LNCaP clone FGC (cell line): ENCODE data around the gene DST.

Source experiments
- DNase-seq: peaks from one replicate; pipeline ENCODE4 v3.0.0-alpha.2; 2011; ENCODE audit warnings: low read depth
- H3K4me3 ChIP-seq: 2 replicates; pipeline ENCODE4 v1.5.1; 2011; ENCODE audit warnings: mild to moderate bottlenecking, low read depth, low read length, control low read depth
- TF ChIP-seq, protein P1 (sequence below): IDR thresholded peaks from 2 replicates; pipeline ENCODE4 v1.5.1; 2012; ENCODE audit warnings: mild to moderate bottlenecking; ENCODE audit not compliant: control insufficient read depth, insufficient read depth; ENCODE audit errors: extremely low read depth

The DST gene

DNA sequence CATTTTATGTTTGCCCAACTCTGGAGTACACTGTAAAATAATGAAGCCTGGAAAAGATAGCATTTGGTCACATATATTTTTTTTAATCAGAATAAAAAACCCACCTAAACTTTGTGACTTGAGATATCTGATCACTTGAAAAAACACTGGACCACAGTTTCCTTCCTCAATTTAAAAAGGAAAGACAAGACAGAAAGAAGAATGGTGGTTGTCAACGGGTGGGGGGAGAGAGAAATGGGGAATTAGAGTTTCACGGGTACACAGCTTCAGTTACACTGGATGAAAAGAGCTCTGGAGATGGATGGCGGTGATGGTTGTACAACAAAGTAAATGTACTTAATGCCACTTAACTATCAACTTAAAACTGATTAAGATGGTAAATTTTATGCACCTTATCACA lies 14.7 kb upstream of the DST start:
- no peak overlapping the region for H3K4me3 ChIP-seq
- no peak for DNase-seq
- TF ChIP-seq, protein P1, sequence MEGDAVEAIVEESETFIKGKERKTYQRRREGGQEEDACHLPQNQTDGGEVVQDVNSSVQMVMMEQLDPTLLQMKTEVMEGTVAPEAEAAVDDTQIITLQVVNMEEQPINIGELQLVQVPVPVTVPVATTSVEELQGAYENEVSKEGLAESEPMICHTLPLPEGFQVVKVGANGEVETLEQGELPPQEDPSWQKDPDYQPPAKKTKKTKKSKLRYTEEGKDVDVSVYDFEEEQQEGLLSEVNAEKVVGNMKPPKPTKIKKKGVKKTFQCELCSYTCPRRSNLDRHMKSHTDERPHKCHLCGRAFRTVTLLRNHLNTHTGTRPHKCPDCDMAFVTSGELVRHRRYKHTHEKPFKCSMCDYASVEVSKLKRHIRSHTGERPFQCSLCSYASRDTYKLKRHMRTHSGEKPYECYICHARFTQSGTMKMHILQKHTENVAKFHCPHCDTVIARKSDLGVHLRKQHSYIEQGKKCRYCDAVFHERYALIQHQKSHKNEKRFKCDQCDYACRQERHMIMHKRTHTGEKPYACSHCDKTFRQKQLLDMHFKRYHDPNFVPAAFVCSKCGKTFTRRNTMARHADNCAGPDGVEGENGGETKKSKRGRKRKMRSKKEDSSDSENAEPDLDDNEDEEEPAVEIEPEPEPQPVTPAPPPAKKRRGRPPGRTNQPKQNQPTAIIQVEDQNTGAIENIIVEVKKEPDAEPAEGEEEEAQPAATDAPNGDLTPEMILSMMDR, result no peak

DNA sequence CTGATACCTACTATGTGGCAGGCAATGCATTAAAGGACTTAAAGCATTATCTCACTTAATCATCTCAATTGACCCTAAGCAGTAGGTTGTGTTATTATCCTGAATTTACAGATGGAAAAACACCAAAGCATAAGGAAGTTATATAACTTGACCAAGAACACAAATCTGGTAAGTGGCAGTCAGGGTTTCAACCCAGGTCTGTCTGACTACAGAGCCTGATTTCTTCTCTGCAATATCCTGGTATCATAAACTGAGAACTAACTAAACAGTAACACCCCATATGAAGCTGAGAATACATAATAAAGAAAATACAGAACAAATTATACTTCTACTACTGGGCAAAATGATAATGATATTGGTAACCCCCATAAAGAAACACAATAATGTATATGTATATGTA lies 13.8 kb upstream of the DST start:
- TF ChIP-seq, protein P1, result no peak
- no peak overlapping the region for H3K4me3 ChIP-seq
- no peak for DNase-seq

DNA sequence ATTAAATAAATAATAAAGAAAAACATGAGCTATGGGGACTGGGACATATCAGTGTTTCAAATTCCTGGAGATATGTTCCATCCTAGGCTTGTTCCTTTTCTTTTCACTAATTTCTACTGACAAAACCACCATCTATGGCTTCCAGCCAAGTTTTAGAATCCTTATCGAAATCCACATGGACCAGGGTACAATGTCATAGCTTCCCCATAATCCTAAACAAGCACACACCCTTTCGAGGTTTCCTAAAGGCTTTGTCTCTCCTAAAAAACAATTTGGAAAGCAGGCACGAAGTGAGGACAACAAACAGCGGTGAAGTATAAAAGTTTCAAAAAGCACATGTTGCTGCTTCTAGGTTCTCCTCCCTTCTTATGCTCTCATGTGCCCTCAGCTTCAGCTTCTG lies 13.3 kb upstream of the DST start:
- DNase-seq, result no peak
- TF ChIP-seq, protein P1, result no peak

DNA sequence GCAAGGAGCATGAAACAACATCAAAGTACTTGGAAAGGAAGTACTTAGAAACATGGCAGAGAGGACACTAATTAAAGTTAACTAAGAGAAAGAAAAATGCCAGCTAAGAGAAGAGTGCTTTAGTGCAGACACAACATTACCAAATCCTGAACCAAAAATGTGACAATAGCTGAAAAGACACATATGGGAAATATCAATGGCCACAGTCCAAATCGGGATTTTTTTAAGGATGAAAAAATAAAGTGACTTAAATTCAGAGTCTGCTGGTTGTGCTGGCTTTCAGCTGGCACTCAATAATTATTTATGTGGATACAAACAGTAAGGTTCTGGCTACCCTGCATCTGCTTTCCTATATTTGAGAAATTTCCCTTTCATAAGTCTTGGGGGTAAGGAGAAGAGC lies 12.6 kb upstream of the DST start:
- TF ChIP-seq, protein P1, result no peak
- DNase-seq, result no peak
- no peak overlapping the region for H3K4me3 ChIP-seq

More for the DNA sequence above, 13.3 kb upstream of the DST start:
- H3K4me3 ChIP-seq, result no peak overlapping the region

DNA sequence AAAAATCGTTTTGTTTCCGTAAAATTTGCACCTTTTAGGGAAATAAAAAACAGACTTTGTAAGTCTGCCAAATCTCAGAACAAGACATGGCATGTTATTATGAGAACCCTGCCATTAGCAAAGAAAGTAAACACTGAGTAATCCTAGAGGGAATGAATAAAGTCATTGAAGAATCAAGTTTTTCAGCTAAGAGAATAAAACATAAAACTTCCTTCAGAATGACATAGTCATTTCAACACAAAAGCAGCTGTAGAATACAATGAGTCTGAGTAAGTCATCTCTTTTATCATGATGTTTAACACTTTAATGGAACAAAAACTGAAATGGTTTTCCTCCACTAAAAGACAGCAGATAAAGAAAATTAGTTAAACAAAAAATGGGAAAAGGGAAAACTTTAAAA lies 10.3 kb upstream of the DST start:
- H3K4me3 ChIP-seq, result no peak overlapping the region
- TF ChIP-seq, protein P1, result no peak
- no peak for DNase-seq

DNA sequence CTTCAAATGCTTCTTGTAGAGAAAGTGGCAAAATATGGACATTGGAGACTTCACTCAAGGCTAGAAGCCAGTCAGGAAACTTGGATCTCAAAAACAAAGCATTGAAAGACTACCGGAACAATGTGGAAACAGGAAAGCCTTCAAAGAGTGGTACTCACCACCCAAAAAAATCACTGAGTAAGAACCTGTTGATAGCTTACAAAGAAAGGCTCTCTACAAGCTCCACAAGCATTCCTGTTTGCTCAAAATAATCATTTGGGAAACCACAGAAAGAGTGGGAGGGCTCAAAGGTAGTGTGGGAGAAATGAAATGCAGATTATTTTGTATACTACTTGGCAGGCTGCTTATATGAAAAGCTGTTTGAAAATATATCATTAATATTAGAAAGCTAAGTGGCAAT lies 9.5 kb upstream of the DST start:
- H3K4me3 ChIP-seq, result no peak overlapping the region
- TF ChIP-seq, protein P1, result no peak
- no peak for DNase-seq

DNA sequence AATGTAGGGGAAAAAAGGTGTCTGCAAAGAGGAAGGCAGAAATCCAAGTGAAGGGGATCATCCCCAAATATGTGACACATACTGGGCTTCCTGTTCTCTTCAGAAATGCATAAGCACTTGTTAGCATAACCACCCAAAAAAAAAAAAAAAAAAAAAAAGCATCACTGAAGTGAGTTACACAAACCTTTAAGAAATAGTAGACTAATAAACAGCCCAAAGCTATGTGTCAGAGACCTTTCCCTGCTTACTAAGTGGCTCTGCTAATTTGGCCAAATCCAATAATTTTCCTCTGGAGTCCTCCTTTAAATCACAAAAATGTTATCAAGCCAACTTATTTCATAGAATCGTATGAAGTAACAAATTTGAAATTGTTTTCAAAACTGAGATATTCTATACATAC lies 7.5 kb upstream of the DST start:
- TF ChIP-seq, protein P1, result no peak
- DNase-seq, result no peak
- H3K4me3 ChIP-seq, result no peak overlapping the region
